Activated naive CD8-positive, alpha-beta T cell (primary cell): Measurements from ENCODE around the gene BNIPL.

Source experiments
- H3K27ac Mint-ChIP-seq: one replicate; pipeline ENCODE4 v1.8.0; 2021; ENCODE audit warnings: mixed read lengths
- H3K27me3 Mint-ChIP-seq: one replicate; pipeline ENCODE4 v1.8.0; 2021; ENCODE audit warnings: mixed read lengths
- H3K36me3 Mint-ChIP-seq: one replicate; pipeline ENCODE4 v1.8.0; 2021; ENCODE audit warnings: mixed read lengths
- H3K4me1 Mint-ChIP-seq: one replicate; pipeline ENCODE4 v1.8.0; 2021; ENCODE audit warnings: low read depth, mixed read lengths
- H3K4me3 Mint-ChIP-seq: one replicate; pipeline ENCODE4 v1.8.0; 2021; ENCODE audit warnings: mild to moderate bottlenecking, mixed read lengths
- H3K9me3 Mint-ChIP-seq: one replicate; pipeline ENCODE4 v1.8.0; 2021; ENCODE audit warnings: low read depth, mixed read lengths

Gene BNIPL

GRCh38 chr1:151005729-151006319 lies 30.6 kb upstream of the BNIPL start:
- Mint-ChIP-seq H3K27me3 (no peaks in the 10 kb centered on the region), H3K36me3 (peaks cover 5% of the 10 kb centered on the region), H3K27ac (peak overlapping the region; percentile 96), H3K4me1 (peaks cover 85% of the 10 kb centered on the region), H3K9me3 (no peaks in the 10 kb centered on the region), H3K4me3 (peak overlapping the region; percentile 98)

- Mint-ChIP-seq H3K36me3 (peaks cover 7% of the 10 kb centered on the region), H3K4me1 (peaks cover 86% of the 10 kb centered on the region), H3K27ac (peak within 1 kb of the TSS; percentile 96)
Measured at GRCh38 chr1:151006327-151007052, 29.9 kb upstream of the BNIPL start, which contains the start of gene MINDY1. MINDY1 (minus strand) TSS chr1:151006902; CDS start chr1:151002617, 4,285 bp downstream.

GRCh38 chr1:151007853-151008243 lies 28.5 kb upstream of the BNIPL start:
- H3K36me3 Mint-ChIP-seq: peaks cover 2% of the 10 kb centered on the region
- H3K27me3 Mint-ChIP-seq: no peaks in the 10 kb centered on the region
- H3K4me1 Mint-ChIP-seq: peaks cover 81% of the 10 kb centered on the region
- no peaks in the 10 kb centered on the region for H3K9me3 Mint-ChIP-seq
- H3K4me3 Mint-ChIP-seq: peak overlapping the region; percentile 98
- H3K27ac Mint-ChIP-seq: peak overlapping the region; percentile 96

More at GRCh38 chr1:151006327-151007052, 29.9 kb upstream of the BNIPL start, which contains the start of gene MINDY1:
- H3K27me3 Mint-ChIP-seq: no peaks in the 10 kb centered on the region
- peak within 1 kb of the TSS; percentile 98 for H3K4me3 Mint-ChIP-seq
- H3K9me3 Mint-ChIP-seq: no peaks in the 10 kb centered on the region

- Mint-ChIP-seq H3K36me3 (peaks cover 2% of the 10 kb centered on the region), H3K4me1 (peaks cover 82% of the 10 kb centered on the region), H3K4me3 (peak within 1 kb of the TSS; percentile 98), H3K27me3 (no peaks in the 10 kb centered on the region), H3K9me3 (no peaks in the 10 kb centered on the region), H3K27ac (peak within 1 kb of the TSS; percentile 96)
Measured at GRCh38 chr1:151008244-151009205, 27.9 kb upstream of the BNIPL start, which contains the start of gene PRUNE1. PRUNE1 (plus strand) TSS chr1:151008449; CDS start chr1:151008633, 184 bp downstream.

DNA sequence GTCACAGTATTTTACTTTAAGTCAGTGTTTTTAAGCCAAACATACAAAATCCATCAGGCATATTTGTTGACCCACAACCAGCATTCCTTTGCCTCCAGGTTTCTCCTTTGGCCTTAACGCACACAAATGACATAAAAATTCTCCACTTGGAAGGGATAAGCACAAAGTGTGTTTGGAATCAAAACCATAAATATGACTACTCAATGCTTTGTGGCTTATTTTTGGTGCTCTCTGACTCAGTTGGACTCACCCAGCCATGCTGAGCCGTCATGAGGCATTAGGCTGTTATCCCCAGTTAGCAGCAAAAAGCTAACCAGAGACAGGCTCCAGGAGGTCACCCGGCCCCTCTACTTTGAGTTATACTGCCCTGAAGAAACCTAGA lies 27.2 kb upstream of the BNIPL start:
- Mint-ChIP-seq H3K4me1 (peaks cover 78% of the 10 kb centered on the region), H3K36me3 (peaks cover 2% of the 10 kb centered on the region), H3K9me3 (no peaks in the 10 kb centered on the region), H3K27ac (peak overlapping the region; percentile 96), H3K4me3 (peak overlapping the region; percentile 98), H3K27me3 (no peaks in the 10 kb centered on the region)

- H3K27ac Mint-ChIP-seq: peak overlapping the region; percentile 96
- peaks cover 2% of the 10 kb centered on the region for H3K36me3 Mint-ChIP-seq
- H3K4me1 Mint-ChIP-seq: peaks cover 74% of the 10 kb centered on the region
- no peaks in the 10 kb centered on the region for H3K9me3 Mint-ChIP-seq
- H3K27me3 Mint-ChIP-seq: no peaks in the 10 kb centered on the region
- H3K4me3 Mint-ChIP-seq: peak overlapping the region; percentile 98
Measured at GRCh38 chr1:151009674-151010345, 26.6 kb upstream of the BNIPL start.

DNA sequence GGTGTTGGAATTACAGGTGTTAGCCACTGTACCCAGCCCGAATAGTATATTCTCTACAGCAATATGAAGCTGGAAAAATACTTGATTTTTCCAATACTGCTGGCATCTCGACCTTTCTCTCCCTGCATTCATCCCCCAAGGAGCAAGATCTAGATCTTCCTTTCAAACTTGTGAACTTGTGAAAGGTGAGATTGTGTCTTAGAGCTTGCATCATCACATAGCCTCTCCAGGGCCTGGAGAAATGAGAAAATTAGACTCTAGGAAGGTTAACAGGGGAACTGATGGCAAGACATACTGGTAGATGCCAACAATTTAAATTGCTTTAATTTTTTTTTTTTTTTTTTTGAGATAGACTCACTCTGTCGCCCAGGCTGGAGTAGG lies 26.1 kb upstream of the BNIPL start:
- peaks cover 2% of the 10 kb centered on the region for H3K36me3 Mint-ChIP-seq
- H3K9me3 Mint-ChIP-seq: no peaks in the 10 kb centered on the region
- peak overlapping the region; percentile 96 for H3K27ac Mint-ChIP-seq
- H3K4me1 Mint-ChIP-seq: peaks cover 69% of the 10 kb centered on the region
- H3K27me3 Mint-ChIP-seq: no peaks in the 10 kb centered on the region
- peak overlapping the region; percentile 98 for H3K4me3 Mint-ChIP-seq

- H3K9me3 Mint-ChIP-seq: no peaks in the 10 kb centered on the region
- H3K4me3 Mint-ChIP-seq: peak overlapping the region; percentile 56
- H3K36me3 Mint-ChIP-seq: peaks cover 2% of the 10 kb centered on the region
- peak overlapping the region; percentile 85 for H3K27ac Mint-ChIP-seq
- no peaks in the 10 kb centered on the region for H3K27me3 Mint-ChIP-seq
- peaks cover 60% of the 10 kb centered on the region for H3K4me1 Mint-ChIP-seq
Measured at GRCh38 chr1:151011154-151011850, 25.1 kb upstream of the BNIPL start.

DNA sequence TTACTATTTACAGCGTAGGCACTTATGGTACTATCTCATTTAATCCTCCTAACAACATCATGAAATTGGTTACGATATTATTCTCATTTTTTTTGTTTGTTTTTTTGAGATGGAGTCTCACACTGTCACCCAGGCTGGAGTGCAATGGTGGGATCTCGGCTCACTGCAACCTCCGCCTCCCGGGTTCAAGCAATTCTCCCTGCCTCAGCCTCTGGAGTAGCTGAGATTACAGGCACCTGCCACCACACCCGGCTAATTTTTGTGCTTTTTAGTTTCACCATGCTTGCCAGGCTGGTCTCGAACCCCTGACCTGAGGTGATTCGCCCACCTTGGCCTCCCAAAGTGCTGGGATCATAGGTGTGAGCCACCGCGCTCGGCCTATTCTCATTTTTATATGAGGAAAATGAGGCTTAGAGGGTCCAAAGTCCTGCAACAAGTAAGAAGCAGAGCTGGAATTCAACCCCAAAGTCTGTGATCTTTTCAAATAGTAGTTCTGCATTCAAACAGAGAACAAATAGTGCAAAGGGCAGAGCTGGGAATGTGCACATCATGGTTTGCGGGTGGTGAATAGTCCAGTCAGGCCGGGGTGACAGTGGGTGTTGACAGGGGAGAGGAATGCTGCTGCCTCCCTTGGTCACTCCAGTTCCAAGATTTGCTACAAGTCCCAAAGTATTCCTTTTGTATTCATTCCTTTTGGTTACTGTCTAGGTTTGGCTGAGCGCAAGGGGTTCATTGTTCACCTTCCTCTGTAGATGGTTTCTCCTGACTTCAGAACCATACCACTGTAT lies 23.5 kb upstream of the BNIPL start:
- peaks cover 44% of the 10 kb centered on the region for H3K4me1 Mint-ChIP-seq
- H3K9me3 Mint-ChIP-seq: no peaks in the 10 kb centered on the region
- H3K27me3 Mint-ChIP-seq: no peaks in the 10 kb centered on the region
- H3K27ac Mint-ChIP-seq: no peak overlapping the region
- H3K4me3 Mint-ChIP-seq: peak overlapping the region; percentile 51
- H3K36me3 Mint-ChIP-seq: peaks cover 2% of the 10 kb centered on the region

- H3K4me1 Mint-ChIP-seq: peaks cover 40% of the 10 kb centered on the region
- peaks cover 5% of the 10 kb centered on the region for H3K36me3 Mint-ChIP-seq
- no peak overlapping the region for H3K27ac Mint-ChIP-seq
- H3K27me3 Mint-ChIP-seq: no peaks in the 10 kb centered on the region
- no peak overlapping the region for H3K4me3 Mint-ChIP-seq
- H3K9me3 Mint-ChIP-seq: no peaks in the 10 kb centered on the region
Measured at GRCh38 chr1:151013518-151013917, 22.9 kb upstream of the BNIPL start.

- Mint-ChIP-seq H3K9me3 (no peaks in the 10 kb centered on the region), H3K27me3 (no peaks in the 10 kb centered on the region), H3K4me3 (peak overlapping the region; percentile 35), H3K36me3 (peaks cover 6% of the 10 kb centered on the region), H3K27ac (peak overlapping the region; percentile 41), H3K4me1 (peaks cover 8% of the 10 kb centered on the region)
Measured at GRCh38 chr1:151024540-151025146, 11.7 kb upstream of the BNIPL start.

- Mint-ChIP-seq H3K9me3 (no peaks in the 10 kb centered on the region), H3K4me3 (no peak overlapping the region), H3K36me3 (peaks cover 6% of the 10 kb centered on the region), H3K27me3 (no peaks in the 10 kb centered on the region), H3K4me1 (peaks cover 8% of the 10 kb centered on the region), H3K27ac (no peak overlapping the region)
Measured at GRCh38 chr1:151026460-151026859, 9.9 kb upstream of the BNIPL start.

DNA sequence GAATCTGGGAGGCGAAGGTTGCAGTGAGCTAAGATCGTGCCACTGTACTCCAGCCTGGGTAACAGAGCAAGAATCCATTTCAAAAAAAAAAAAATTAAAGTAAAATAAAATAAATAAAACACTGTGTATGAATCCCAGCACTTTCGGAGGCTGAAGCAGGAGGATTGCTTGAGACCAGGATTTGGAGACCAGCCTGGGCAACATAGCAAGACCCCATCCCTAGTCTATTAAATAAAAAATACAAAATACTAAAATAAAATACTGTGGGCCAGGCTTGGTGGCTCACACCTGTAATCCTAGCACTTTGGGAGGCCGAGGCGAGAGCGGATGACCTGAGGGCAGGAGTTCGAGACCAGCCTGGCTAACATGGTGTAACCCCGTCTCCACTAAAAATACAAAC lies 4.2 kb upstream of the BNIPL start:
- Mint-ChIP-seq H3K27ac (no peak overlapping the region), H3K36me3 (peaks cover 4% of the 10 kb centered on the region), H3K4me1 (peaks cover 12% of the 10 kb centered on the region), H3K4me3 (no peak overlapping the region), H3K9me3 (no peaks in the 10 kb centered on the region), H3K27me3 (no peaks in the 10 kb centered on the region)
